PC-9 (cell line): Measurements from ENCODE around the gene ITGAV.

Experiments
- EZH2 ChIP-seq: fragments of 200-600 bp; sonication (generic); IDR thresholded peaks from 2 replicates; pipeline ENCODE4 v1.8.0; 2017; ENCODE audit warnings: antibody characterized with exemption, low read depth
- TF ChIP-seq, protein P1 (sequence below): fragments of 200-600 bp; sonication (generic); conservative IDR thresholded peaks from 2 replicates; pipeline ENCODE4 v1.6.1; 2017; ENCODE audit warnings: mixed run types, antibody characterized with exemption, mild to moderate bottlenecking, moderate library complexity

DNA sequence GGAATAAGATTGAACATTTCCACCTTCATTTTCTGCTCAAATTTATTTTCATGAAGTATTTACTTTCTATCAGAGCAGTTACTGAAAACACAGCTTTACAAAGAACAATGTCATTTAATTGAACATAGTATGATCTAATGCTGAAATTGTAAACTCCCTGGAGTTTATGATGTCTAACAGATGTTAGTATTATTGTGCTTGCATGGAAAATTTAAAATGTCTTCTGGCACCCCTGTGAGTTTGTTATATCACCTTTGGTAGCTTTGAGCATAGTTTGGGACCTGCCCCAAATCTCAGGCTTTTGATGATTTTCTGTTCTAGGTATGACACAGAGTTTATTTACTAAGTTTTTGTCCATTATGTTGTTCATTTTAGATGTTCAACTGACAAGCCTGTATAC, 132.1 kb downstream of the ITGAV start:
- TF ChIP-seq, protein P1, sequence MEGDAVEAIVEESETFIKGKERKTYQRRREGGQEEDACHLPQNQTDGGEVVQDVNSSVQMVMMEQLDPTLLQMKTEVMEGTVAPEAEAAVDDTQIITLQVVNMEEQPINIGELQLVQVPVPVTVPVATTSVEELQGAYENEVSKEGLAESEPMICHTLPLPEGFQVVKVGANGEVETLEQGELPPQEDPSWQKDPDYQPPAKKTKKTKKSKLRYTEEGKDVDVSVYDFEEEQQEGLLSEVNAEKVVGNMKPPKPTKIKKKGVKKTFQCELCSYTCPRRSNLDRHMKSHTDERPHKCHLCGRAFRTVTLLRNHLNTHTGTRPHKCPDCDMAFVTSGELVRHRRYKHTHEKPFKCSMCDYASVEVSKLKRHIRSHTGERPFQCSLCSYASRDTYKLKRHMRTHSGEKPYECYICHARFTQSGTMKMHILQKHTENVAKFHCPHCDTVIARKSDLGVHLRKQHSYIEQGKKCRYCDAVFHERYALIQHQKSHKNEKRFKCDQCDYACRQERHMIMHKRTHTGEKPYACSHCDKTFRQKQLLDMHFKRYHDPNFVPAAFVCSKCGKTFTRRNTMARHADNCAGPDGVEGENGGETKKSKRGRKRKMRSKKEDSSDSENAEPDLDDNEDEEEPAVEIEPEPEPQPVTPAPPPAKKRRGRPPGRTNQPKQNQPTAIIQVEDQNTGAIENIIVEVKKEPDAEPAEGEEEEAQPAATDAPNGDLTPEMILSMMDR: no peak
- no peak for TF ChIP-seq EZH2
